H9 (cell line): ENCODE results near the gene MCHR1. TPM values are rescaled to one million over a fixed set of nuclear protein-coding genes. Genes with fewer than 3 reads are reported as not detected.

ENCODE experiments used
- DNase-seq: peaks from one replicate; pipeline ENCODE4 v3.0.0-alpha.2; 2017
- H2AFZ ChIP-seq: one replicate; pipeline ENCODE4 v1.6.1; 2013; ENCODE audit warnings: mild to moderate bottlenecking, low read length, control low read depth, moderate library complexity
- H2AK5ac ChIP-seq: 2 replicates; pipeline ENCODE4 v1.6.1; 2013; ENCODE audit warnings: low read length, control low read depth, mixed read lengths; ENCODE audit not compliant: insufficient read length
- H2BK120ac ChIP-seq: one replicate; pipeline ENCODE4 v1.6.1; 2013; ENCODE audit warnings: low read depth, mild to moderate bottlenecking, low read length, control low read depth, inconsistent platforms; ENCODE audit not compliant: poor library complexity, severe bottlenecking
- H2BK12ac ChIP-seq: 2 replicates; pipeline ENCODE4 v1.6.1; 2013; ENCODE audit warnings: low read length, control low read depth, mixed read lengths, low read depth; ENCODE audit not compliant: insufficient read length
- H2BK15ac ChIP-seq: 2 replicates; pipeline ENCODE4 v1.6.1; 2013; ENCODE audit warnings: low read depth, low read length, control low read depth
- H2BK20ac ChIP-seq: one replicate; pipeline ENCODE4 v1.6.1; 2013; ENCODE audit warnings: low read depth, mild to moderate bottlenecking, low read length, control low read depth, inconsistent platforms; ENCODE audit not compliant: poor library complexity, severe bottlenecking
- H2BK5ac ChIP-seq: 2 replicates; pipeline ENCODE4 v1.6.1; 2013; ENCODE audit warnings: low read length, control low read depth, mixed read lengths; ENCODE audit not compliant: insufficient read length
- H3K14ac ChIP-seq: 2 replicates; pipeline ENCODE4 v1.6.1; 2013; ENCODE audit warnings: low read length, control low read depth; ENCODE audit not compliant: insufficient read depth
- H3K18ac ChIP-seq: 2 replicates; pipeline ENCODE4 v1.6.1; 2013; ENCODE audit warnings: low read depth, mild to moderate bottlenecking, mixed read lengths, low read length, control low read depth; ENCODE audit not compliant: insufficient read length
- H3K23ac ChIP-seq: 2 replicates; pipeline ENCODE4 v1.6.1; 2013; ENCODE audit warnings: low read length, control low read depth, mixed read lengths, low read depth; ENCODE audit not compliant: insufficient read length
- H3K23me2 ChIP-seq: 2 replicates; pipeline ENCODE4 v1.6.1; 2013; ENCODE audit warnings: low read depth, mild to moderate bottlenecking, mixed read lengths, low read length, control low read depth; ENCODE audit not compliant: insufficient read length, poor library complexity, severe bottlenecking
- H3K27ac ChIP-seq: 2 replicates; pipeline ENCODE4 v1.5.1; 2013; ENCODE audit warnings: low read length, control low read depth, mixed read lengths, low read depth; ENCODE audit not compliant: insufficient read length
- H3K27me3 ChIP-seq: 2 replicates; pipeline ENCODE4 v1.6.1; 2013; ENCODE audit warnings: low read length, control low read depth, inconsistent platforms; ENCODE audit not compliant: insufficient read depth
- H3K4ac ChIP-seq: 2 replicates; pipeline ENCODE4 v1.6.1; 2013; ENCODE audit warnings: low read depth, mild to moderate bottlenecking, control low read depth, inconsistent platforms, low read length, moderate library complexity
- H3K4me1 ChIP-seq: 2 replicates; pipeline ENCODE4 v1.6.1; 2013; ENCODE audit warnings: low read length, control low read depth, inconsistent platforms; ENCODE audit not compliant: insufficient read depth
- H3K4me2 ChIP-seq: 2 replicates; pipeline ENCODE4 v1.6.1; 2013; ENCODE audit warnings: low read length, control low read depth, mixed read lengths; ENCODE audit not compliant: insufficient read length, insufficient read depth
- H3K56ac ChIP-seq: 2 replicates; pipeline ENCODE4 v1.6.1; 2013; ENCODE audit warnings: low read depth, mild to moderate bottlenecking, mixed read lengths, low read length, control low read depth; ENCODE audit not compliant: insufficient read length
- H3K79me1 ChIP-seq: 2 replicates; pipeline ENCODE4 v1.6.1; 2013; ENCODE audit warnings: low read depth, mild to moderate bottlenecking, moderate library complexity, low read length, control low read depth, inconsistent platforms; ENCODE audit not compliant: insufficient read depth, poor library complexity, severe bottlenecking
- H3K79me2 ChIP-seq: 2 replicates; pipeline ENCODE4 v1.6.1; 2013; ENCODE audit warnings: low read length, control low read depth, inconsistent platforms; ENCODE audit not compliant: insufficient read depth
- H3K9ac ChIP-seq: 2 replicates; pipeline ENCODE4 v1.6.1; 2013; ENCODE audit warnings: low read length, control low read depth, mixed read lengths; ENCODE audit not compliant: insufficient read length; ENCODE audit errors: extremely low read depth
- H3K9me3 ChIP-seq: one replicate; pipeline ENCODE4 v1.6.1; 2013; ENCODE audit warnings: low read depth, low read length, inconsistent platforms; ENCODE audit not compliant: control insufficient read depth
- H3T11ph ChIP-seq: one replicate; pipeline ENCODE4 v1.6.1; 2013; ENCODE audit warnings: mild to moderate bottlenecking, low read length, control low read depth, inconsistent platforms
- H4K20me1 ChIP-seq: one replicate; pipeline ENCODE4 v1.6.1; 2013; ENCODE audit not compliant: control insufficient read depth, insufficient read length, insufficient read depth
- H4K5ac ChIP-seq: 2 replicates; pipeline ENCODE4 v1.6.1; 2013; ENCODE audit warnings: low read depth, mild to moderate bottlenecking, mixed read lengths, low read length, control low read depth; ENCODE audit not compliant: insufficient read length
- H4K8ac ChIP-seq: replicated peaks from 2 replicates; pipeline ENCODE4 v1.6.1; 2013; ENCODE audit warnings: low read length, control low read depth, mixed read lengths, low read depth; ENCODE audit not compliant: insufficient read length
- H4K91ac ChIP-seq: 2 replicates; pipeline ENCODE4 v1.6.1; 2013; ENCODE audit warnings: low read depth, mild to moderate bottlenecking, moderate library complexity, mixed read lengths, low read length, control low read depth; ENCODE audit not compliant: insufficient read length
- H3K27ac Mint-ChIP-seq, 3 experiments: 2 replicates in 2 of 3; 3 replicates in 1 of 3; pipeline ENCODE4 v1.8.0; 2020 to 2021; ENCODE audit warnings: mixed read lengths in 3 of 3, mild to moderate bottlenecking in 1 of 3, moderate library complexity in 1 of 3
- H3K27me3 Mint-ChIP-seq: 2 replicates; pipeline ENCODE4 v1.8.0; 2021; ENCODE audit warnings: low read depth, mild to moderate bottlenecking, moderate library complexity, mixed read lengths
- H3K36me3 Mint-ChIP-seq, 3 experiments: 2 replicates in 2 of 3; 3 replicates in 1 of 3; pipeline ENCODE4 v1.8.0; 2020 to 2021; ENCODE audit warnings: low read depth in 3 of 3, mixed read lengths in 3 of 3; ENCODE audit not compliant: insufficient read depth in 1 of 3
- H3K4me1 Mint-ChIP-seq, 2 experiments: 2 replicates each; pipeline ENCODE4 v1.8.0; 2020; ENCODE audit warnings: mixed read lengths in 2 of 2
- H3K4me3 Mint-ChIP-seq, 2 experiments: 2 replicates in 1 of 2; 3 replicates in 1 of 2; pipeline ENCODE4 v1.8.0; 2020 to 2021; ENCODE audit warnings: mild to moderate bottlenecking in 2 of 2, mixed read lengths in 2 of 2, moderate library complexity in 1 of 2
- H3K9me3 Mint-ChIP-seq, 2 experiments: 2 replicates in 1 of 2; 3 replicates in 1 of 2; pipeline ENCODE4 v1.8.0; 2020; ENCODE audit warnings: mild to moderate bottlenecking in 2 of 2, mixed read lengths in 2 of 2, moderate library complexity in 1 of 2
- CTCF ChIP-seq: fragments of 200-600 bp; sonication (generic); conservative IDR thresholded peaks from 3 replicates; pipeline ENCODE4 v1.8.0; 2021; ENCODE audit warnings: antibody characterized with exemption, mild to moderate bottlenecking
- WGBS: extraction: QIAGEN DNeasy Blood & Tissue Kit; methylation state at CpG from one replicate; pipeline ENCODE4 v1.1.7; 2013; ENCODE audit warnings: missing lambda C conversion rate, low lambda C conversion rate, mixed read lengths; ENCODE audit not compliant: insufficient read length; ENCODE audit errors: extremely low coverage; 5-methylcytosine and 5-hydroxymethylcytosine counted together
- total RNA-seq: library from RNA; stranded (reverse); gene quantifications from 2 replicates; pipeline ENCODE4 v1.2.1, GENCODE V29; 2021

The MCHR1 gene
- total RNA-seq, 1 experiment from 2014 or later = 2.9 TPM

DNA sequence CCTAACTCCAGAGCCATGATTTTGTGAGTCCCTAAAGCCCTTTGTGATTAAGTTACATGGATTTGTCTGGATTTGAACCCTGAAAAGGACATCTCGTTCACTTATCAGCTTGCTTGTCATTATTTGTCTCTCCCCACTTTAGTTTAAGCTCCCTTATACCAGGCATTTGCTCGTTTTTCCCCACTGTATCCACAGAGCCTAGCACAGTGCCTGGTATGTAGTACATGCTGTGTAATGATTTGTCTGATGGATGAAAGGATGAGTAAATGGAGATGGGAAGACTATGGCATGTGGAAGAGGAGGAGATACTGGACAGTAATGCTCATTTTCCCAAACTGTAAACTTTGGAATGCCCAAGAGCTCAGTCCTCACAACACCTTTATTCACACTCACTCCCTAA, 9.2 kb upstream of the MCHR1 start:
- H4K8ac ChIP-seq = no peak overlapping the region
- peaks cover 0 to 2% of the 10 kb centered on the region in 2 experiments; a peak in 2 of 5 replicates for H3K9me3 Mint-ChIP-seq
- no peaks in the 10 kb centered on the region for H3K79me1 ChIP-seq
- no peaks in the 10 kb centered on the region for H3K79me2 ChIP-seq
- no peak overlapping the region for H3K27ac Mint-ChIP-seq
- H3K4me1 Mint-ChIP-seq = peaks cover 6 to 7% of the 10 kb centered on the region in 2 experiments
- no peak for TF ChIP-seq CTCF
- no peak overlapping the region for H2BK5ac ChIP-seq
- H2AFZ ChIP-seq = no peak overlapping the region
- WGBS = no CpG with 5 or more reads among the region's 2 CpGs
- H3K27me3 Mint-ChIP-seq = peaks cover 2% of the 10 kb centered on the region
- no peak overlapping the region for H4K91ac ChIP-seq
- no peak overlapping the region for H3K9ac ChIP-seq
- H3K56ac ChIP-seq = no peak overlapping the region
- DNase-seq = no peak
- H2AK5ac ChIP-seq = no peak overlapping the region
- H4K20me1 ChIP-seq = no peaks in the 10 kb centered on the region
- H3K4me2 ChIP-seq = no peak overlapping the region
- no peak overlapping the region for H3K4ac ChIP-seq
- no peak overlapping the region for H3K27ac ChIP-seq
- no peak overlapping the region for H2BK15ac ChIP-seq
- H3K18ac ChIP-seq = no peak overlapping the region
- H3K36me3 Mint-ChIP-seq = peaks cover 0 to 1% (median 0%) of the 10 kb centered on the region in 3 experiments; a peak in 1 of 7 replicates
- H2BK120ac ChIP-seq = no peak overlapping the region
- H2BK12ac ChIP-seq = no peak overlapping the region
- no peak overlapping the region for H4K5ac ChIP-seq
- H3K4me3 Mint-ChIP-seq = no peak overlapping the region
- H3K23ac ChIP-seq = no peak overlapping the region
- H3K27me3 ChIP-seq = no peaks in the 10 kb centered on the region
- H3T11ph ChIP-seq = no peak overlapping the region
- no peak overlapping the region for H3K14ac ChIP-seq
- H3K4me1 ChIP-seq = no peaks in the 10 kb centered on the region; the same call in 1 of the 2 replicates
- H2BK20ac ChIP-seq = no peak overlapping the region
- no peaks in the 10 kb centered on the region for H3K23me2 ChIP-seq
- no peaks in the 10 kb centered on the region for H3K9me3 ChIP-seq
